Renal cortex interstitium (tissue), 11 donors: Measurements from ENCODE around the gene ITGAD. TPM values are rescaled to one million over a fixed set of nuclear protein-coding genes. Genes with fewer than 3 reads are reported as not detected.

ENCODE experiments used
- DNase-seq, 11 donors: peaks; one replicate each; pipeline ENCODE4 v3.0.0-alpha.2; 2013; ENCODE audit warnings: low read depth in 9 of 11, low spot score in 4 of 11; ENCODE audit errors: extremely low read depth in 1 of 11
- polyA plus RNA-seq, 3 donors: library from polyadenylated mRNA; unstranded; fragments of 120-200 nt; gene quantifications; one replicate each; pipeline ENCODE4 v1.2.1, GENCODE V29; 2013; ENCODE audit not compliant: insufficient read length in 3 of 3

The ITGAD gene
- polyA plus RNA-seq, 3 donors = 0.08 to 0.22 (median 0.17) TPM

DNA sequence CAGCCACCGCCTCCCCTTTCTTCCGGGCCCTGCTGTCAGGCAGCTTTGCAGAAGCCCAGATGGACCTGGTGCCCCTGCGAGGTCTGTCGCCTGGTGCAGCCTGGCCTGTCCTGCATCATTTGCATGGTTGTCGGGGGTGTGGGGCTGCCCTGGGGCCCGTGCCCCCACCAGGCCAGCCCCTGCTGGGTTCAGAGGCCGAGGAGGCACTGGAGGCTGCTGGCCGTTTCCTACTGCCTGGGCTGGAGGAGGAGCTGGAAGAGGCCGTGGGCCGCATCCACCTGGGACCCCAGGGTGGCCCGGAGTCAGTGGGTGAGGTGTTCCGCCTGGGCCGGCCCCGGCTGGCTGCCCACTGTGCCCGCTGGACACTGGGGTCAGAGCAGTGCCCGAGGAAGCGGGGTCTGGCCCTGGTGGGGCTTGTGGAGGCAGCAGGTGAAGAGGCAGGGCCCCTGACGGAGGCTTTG lies 73.3 kb downstream of the ITGAD start:
- DNase-seq = no peak

DNA sequence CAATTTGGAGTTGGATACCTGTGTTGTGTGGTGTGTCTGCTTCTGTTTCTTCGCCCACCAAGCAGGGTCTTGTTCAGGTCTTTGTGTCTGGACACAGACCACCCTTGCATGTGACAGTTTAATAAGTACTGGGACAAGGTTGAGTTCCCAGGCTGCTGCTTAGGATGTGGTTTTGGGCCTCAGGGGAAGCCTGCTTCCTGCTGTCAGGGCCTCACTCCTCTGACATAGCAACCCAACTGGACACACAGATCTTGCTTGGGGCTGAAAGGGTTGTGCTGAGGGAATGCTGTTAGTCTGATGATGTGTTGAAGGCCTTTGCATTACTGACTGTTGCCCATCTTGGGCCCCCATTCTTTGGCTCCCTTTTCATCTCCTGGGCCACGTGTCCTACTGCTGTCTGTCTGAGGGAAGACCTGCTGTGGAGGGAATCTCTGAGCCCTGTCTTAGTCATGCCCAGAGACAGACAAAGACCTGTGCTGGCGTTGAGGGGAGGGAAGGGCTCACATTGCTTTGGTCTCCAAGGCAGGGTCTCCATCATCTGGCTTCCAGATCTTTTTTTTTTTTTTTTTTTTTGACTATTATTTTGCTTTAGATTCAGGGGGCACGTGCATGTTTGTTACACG lies 74.1 kb downstream of the ITGAD start:
- DNase-seq = no peak

DNA sequence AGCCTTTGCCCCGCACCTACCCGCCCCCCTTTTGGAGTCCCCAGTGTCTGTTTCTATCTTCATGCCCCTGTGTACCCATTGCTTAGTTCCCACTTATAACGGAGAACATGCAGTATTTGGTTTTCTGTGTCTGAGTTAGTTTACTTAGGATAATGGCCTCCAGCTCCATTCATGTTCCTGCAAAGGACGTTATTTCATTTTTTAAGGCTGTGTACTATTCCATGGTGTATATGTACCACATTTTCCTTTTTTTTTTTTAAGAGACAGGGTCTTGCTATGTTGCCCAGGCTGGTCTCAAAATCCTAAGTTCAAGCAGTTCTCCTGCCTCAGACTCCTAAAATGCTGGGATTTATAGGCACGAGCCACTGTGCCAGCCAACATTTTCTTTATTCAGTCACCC lies 74.7 kb downstream of the ITGAD start:
- DNase-seq = no peak

GRCh38 chr16:31470615-31471014 lies 77.5 kb downstream of the ITGAD start:
- no peak for DNase-seq

GRCh38 chr16:31471241-31471874 lies 78.2 kb downstream of the ITGAD start:
- no peak for DNase-seq

GRCh38 chr16:31471875-31472708 lies 79.0 kb downstream of the ITGAD start, which contains the start of gene TGFB1I1:
Gene TGFB1I1, plus strand, starts transcription at chr16:31472152. Its CDS starts 37 bp downstream, at chr16:31472189.
- peak in 1 of 11 donors; percentile 40 for DNase-seq

- DNase-seq = peak in 3 of 11 donors; percentile 57 to 78 (median 70)
Measured at GRCh38 chr16:31472709-31473203, 79.6 kb downstream of the ITGAD start.

- no peak for DNase-seq
Measured at GRCh38 chr16:31473264-31473984, 80.3 kb downstream of the ITGAD start.

GRCh38 chr16:31474173-31474714 lies 81.1 kb downstream of the ITGAD start:
- DNase-seq = no peak

DNA sequence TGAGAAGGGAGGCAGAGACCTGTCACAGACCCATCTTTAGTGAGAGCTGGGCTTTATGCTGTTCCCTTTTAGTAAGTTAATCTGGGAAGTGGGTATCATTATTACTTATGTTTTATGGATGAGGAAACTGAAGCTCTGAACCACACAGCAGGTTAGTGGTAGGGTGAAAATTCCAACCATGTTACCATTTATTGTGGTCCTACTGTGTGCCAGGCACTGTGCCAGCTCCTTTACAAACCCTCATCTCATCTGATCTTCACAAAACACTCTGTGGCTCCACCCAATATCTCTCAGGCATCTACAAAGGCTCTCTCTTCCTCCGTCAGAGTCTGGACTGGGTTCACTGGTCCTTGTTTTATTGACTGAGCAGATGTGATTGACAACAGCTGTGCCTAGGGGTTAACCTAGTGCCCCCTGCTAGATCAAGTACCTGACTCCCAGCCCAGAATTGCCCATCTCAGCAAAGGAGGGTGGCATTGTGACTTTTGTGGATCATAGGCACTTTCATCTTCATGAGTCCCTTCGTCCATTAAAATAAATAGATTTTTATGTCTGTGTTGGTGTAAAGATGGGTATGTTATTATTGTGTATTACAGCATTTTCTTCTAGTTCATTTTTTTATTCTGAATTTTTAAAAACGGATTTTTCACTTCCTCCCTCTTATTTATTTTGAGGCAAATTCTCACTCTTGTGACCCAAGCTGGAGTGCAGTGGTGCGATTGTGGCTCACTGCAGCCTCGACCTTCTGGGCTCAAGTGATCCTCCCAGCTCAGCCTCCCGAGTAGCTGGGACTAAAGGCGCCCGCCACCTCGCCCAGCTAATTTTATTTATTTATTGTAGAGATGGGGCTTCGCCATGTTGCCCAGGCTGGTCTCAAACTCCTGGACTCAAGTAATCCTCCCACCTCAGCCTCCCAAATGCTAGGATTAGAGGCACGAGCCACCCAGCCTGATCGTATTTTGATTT lies 81.9 kb downstream of the ITGAD start:
- DNase-seq = no peak

- DNase-seq = no peak
Measured at GRCh38 chr16:31475946-31476302, 82.8 kb downstream of the ITGAD start.

Other genes starting within 250 kb of the ITGAD start
- gene PRSS36, start 243.3 kb upstream of the ITGAD start, polyA plus RNA-seq = 1 to 10 TPM in 2 of 3 donors, under 1 TPM in 1; 0.78 to 1.6 (median 1.6) TPM
- gene FUS, start 213.2 kb upstream of the ITGAD start, polyA plus RNA-seq = 100 to 1,000 TPM; 736 to 808 (median 782) TPM
- gene PYCARD, start 190.6 kb upstream of the ITGAD start, polyA plus RNA-seq = 10 to 100 TPM in 2 of 3 donors, 1 to 10 TPM in 1; 7.2 to 11.1 (median 10.9) TPM
- under 1 TPM; 0.09 to 0.18 (median 0.09) TPM for gene TRIM72, start 179.2 kb upstream of the ITGAD start, polyA plus RNA-seq
- gene PYDC1, start 176.2 kb upstream of the ITGAD start, polyA plus RNA-seq = not detected
- gene ITGAM, start 133.4 kb upstream of the ITGAD start, polyA plus RNA-seq = 1 to 10 TPM; 1.9 to 2.1 (median 1.9) TPM
- 1 to 10 TPM in 1 of 3 donors, under 1 TPM in 2; 0.39 to 1.9 (median 0.65) TPM for gene ITGAX, start 38.2 kb upstream of the ITGAD start, polyA plus RNA-seq
- 1 to 10 TPM in 2 of 3 donors, under 1 TPM in 1; 0.51 to 1.6 (median 1.2) TPM for gene COX6A2, start 35.0 kb downstream of the ITGAD start, polyA plus RNA-seq
- 1 to 10 TPM; 2.7 to 3.3 (median 2.8) TPM for gene ZNF843, start 49.5 kb downstream of the ITGAD start, polyA plus RNA-seq
- gene ARMC5, start 66.2 kb downstream of the ITGAD start, polyA plus RNA-seq = 10 to 100 TPM; 10.2 to 14.6 (median 14.3) TPM
- gene TGFB1I1, start 78.8 kb downstream of the ITGAD start, polyA plus RNA-seq = 10 to 100 TPM; 42.1 to 51.3 (median 45.6) TPM
- 10 to 100 TPM; 39.0 to 73.9 (median 54.2) TPM for gene SLC5A2, start 89.8 kb downstream of the ITGAD start, polyA plus RNA-seq
- gene RUSF1, start 115.1 kb downstream of the ITGAD start, polyA plus RNA-seq = 100 to 1,000 TPM in 1 of 3 donors, 10 to 100 TPM in 2; 69.2 to 101 (median 86.3) TPM
- gene AHSP, start 134.6 kb downstream of the ITGAD start, polyA plus RNA-seq = 10 to 100 TPM in 1 of 3 donors, 1 to 10 TPM in 2; 3.8 to 13.4 (median 5.5) TPM